SU-DHL-6 (cell line): ENCODE measurements around the gene FGFR2.

Experiments
- H2AFZ ChIP-seq: fragments of 200-600 bp; sonication (generic); 2 replicates; pipeline ENCODE4 v1.6.1; 2014; ENCODE audit warnings: low read depth, mild to moderate bottlenecking, moderate library complexity, mixed read lengths, antibody characterized with exemption, low read length; ENCODE audit not compliant: severe bottlenecking
- H3F3A ChIP-seq: fragments of 200-600 bp; shearing (Covaris generic); 2 replicates; pipeline ENCODE4 v1.6.0; 2016; ENCODE audit warnings: antibody characterized with exemption, mild to moderate bottlenecking; ENCODE audit not compliant: insufficient read depth
- H3K27ac ChIP-seq: fragments of 200-600 bp; sonication (generic); 2 replicates; pipeline ENCODE4 v1.5.1; 2016; ENCODE audit warnings: low read depth, mild to moderate bottlenecking, low read length, moderate library complexity, mixed read lengths
- H3K27me3 ChIP-seq: fragments of 200-600 bp; sonication (generic), shearing (Covaris generic); 2 replicates; pipeline ENCODE4 v1.6.0; 2014; ENCODE audit warnings: mild to moderate bottlenecking, low read length
- H3K36me3 ChIP-seq: fragments of 200-600 bp; sonication (generic); 2 replicates; pipeline ENCODE4 v1.6.1; 2014; ENCODE audit warnings: mild to moderate bottlenecking, low read length, mixed read lengths
- H3K4me2 ChIP-seq: fragments of 300-600, 200-600 bp; shearing (Covaris generic), sonication (generic); 2 replicates; pipeline ENCODE4 v1.6.0; 2014; ENCODE audit warnings: low read length, low read depth, mild to moderate bottlenecking; ENCODE audit not compliant: poor library complexity, severe bottlenecking
- H3K4me3 ChIP-seq: fragments of 200-600 bp; sonication (generic); 2 replicates; pipeline ENCODE4 v1.5.1; 2014; ENCODE audit warnings: antibody characterized with exemption, low read length, mild to moderate bottlenecking, mixed read lengths; ENCODE audit not compliant: insufficient read depth, poor library complexity, severe bottlenecking
- H3K79me2 ChIP-seq: fragments of 200-600 bp; sonication (generic); 2 replicates; pipeline ENCODE4 v1.6.1; 2014; ENCODE audit warnings: mild to moderate bottlenecking, low read length, moderate library complexity; ENCODE audit not compliant: insufficient read depth
- H3K9ac ChIP-seq: fragments of 200-600 bp; sonication (generic); 2 replicates; pipeline ENCODE4 v1.7.0; 2014; ENCODE audit warnings: mild to moderate bottlenecking, low read length
- H3K9me2 ChIP-seq: fragments of 200-600 bp; sonication (generic); replicated peaks from 2 replicates; pipeline ENCODE4 v1.6.1; 2014; ENCODE audit warnings: low read length; ENCODE audit not compliant: insufficient read depth
- H3K9me3 ChIP-seq: fragments of 200-600 bp; sonication (generic); 2 replicates; pipeline ENCODE4 v1.6.1; 2014; ENCODE audit warnings: low read length, mixed read lengths; ENCODE audit not compliant: insufficient read depth
- H4K20me1 ChIP-seq: fragments of 200-600 bp; sonication (generic); 2 replicates; pipeline ENCODE4 v1.6.1; 2014; ENCODE audit warnings: low read depth, mild to moderate bottlenecking, antibody characterized with exemption, low read length, moderate library complexity, mixed read lengths
- EZH2phosphoT487 ChIP-seq: fragments of 200-600 bp; sonication (generic), shearing (Covaris generic); conservative IDR thresholded peaks from 2 replicates; pipeline ENCODE4 v1.6.1; 2018; ENCODE audit warnings: mild to moderate bottlenecking, antibody characterized with exemption, low read length, moderate library complexity, mixed read lengths
- TF ChIP-seq, protein P1 (sequence below): fragments of 200-600 bp; sonication (generic); IDR thresholded peaks from one replicate; pipeline ENCODE4 v1.5.1; 2017; ENCODE audit warnings: antibody characterized with exemption, mild to moderate bottlenecking, low read length, moderate library complexity; ENCODE audit not compliant: insufficient read depth, poor library complexity, severe bottlenecking

Gene FGFR2

DNA sequence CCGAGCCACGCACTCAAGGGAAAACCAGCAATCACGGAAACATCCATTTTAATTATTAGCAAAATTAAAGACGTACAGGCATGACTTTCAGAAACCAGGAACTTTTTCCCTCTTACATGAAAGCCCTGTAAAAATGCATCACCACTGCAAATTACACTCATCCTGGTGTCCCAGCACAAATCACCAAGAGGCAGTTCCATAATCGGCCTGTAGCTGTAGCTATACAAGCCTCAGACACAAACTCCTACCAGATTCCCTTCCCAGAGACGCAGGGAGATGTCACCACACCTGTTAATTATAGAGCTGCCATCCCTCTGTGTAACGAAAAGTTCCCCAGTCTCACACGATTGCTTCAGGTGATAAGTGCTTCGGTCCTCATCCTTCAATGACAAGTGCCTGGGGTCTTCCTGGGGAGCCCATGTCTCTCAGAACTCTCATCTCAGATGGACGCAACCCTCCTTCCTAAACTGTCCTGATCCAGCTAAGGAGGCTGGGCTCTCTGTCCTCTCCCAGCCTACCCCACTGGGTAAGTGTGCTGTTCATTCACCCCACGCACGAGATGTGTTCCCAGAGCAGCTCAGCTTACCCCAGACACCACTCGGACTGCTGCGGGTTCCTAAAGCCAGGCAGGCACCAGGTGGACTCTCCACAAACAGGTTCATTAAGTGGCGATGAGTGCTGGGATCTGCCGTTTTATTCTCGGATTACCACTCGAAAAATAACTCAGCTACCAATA lies 5.9 kb downstream of the FGFR2 start:
- Histone ChIP-seq H3K4me2 (no peak overlapping the region), H3K9me2 (no peaks in the 10 kb centered on the region), H3K9me3 (no peaks in the 10 kb centered on the region), H3F3A (no peaks in the 10 kb centered on the region), H3K4me3 (no peak overlapping the region), H2AFZ (no peak overlapping the region), H3K9ac (no peak overlapping the region), H3K27me3 (no peaks in the 10 kb centered on the region), H3K36me3 (no peaks in the 10 kb centered on the region), H3K27ac (no peak overlapping the region), H3K79me2 (no peaks in the 10 kb centered on the region), H4K20me1 (no peaks in the 10 kb centered on the region)
- TF ChIP-seq EZH2phosphoT487, result no peak
- TF ChIP-seq, protein P1, sequence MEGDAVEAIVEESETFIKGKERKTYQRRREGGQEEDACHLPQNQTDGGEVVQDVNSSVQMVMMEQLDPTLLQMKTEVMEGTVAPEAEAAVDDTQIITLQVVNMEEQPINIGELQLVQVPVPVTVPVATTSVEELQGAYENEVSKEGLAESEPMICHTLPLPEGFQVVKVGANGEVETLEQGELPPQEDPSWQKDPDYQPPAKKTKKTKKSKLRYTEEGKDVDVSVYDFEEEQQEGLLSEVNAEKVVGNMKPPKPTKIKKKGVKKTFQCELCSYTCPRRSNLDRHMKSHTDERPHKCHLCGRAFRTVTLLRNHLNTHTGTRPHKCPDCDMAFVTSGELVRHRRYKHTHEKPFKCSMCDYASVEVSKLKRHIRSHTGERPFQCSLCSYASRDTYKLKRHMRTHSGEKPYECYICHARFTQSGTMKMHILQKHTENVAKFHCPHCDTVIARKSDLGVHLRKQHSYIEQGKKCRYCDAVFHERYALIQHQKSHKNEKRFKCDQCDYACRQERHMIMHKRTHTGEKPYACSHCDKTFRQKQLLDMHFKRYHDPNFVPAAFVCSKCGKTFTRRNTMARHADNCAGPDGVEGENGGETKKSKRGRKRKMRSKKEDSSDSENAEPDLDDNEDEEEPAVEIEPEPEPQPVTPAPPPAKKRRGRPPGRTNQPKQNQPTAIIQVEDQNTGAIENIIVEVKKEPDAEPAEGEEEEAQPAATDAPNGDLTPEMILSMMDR, result no peak

DNA sequence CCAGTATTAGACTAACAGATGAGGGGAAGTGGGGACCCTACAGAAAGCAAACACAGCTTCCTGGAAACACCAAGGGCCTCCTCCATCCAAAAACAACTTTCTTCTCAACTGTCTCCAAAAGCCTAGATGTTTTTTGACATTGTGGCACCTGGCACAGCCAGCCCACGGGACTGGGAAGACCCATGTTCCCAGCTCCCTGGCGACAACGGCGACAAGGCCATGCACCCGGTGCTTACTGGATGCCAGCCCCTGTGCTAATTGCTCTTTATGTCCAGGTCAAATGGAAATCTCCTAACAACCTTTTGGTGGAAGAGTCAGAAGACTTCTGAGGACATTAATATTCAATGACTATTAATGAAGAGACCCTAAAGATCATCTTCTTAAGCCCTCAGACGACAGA lies 7.1 kb downstream of the FGFR2 start:
- H2AFZ ChIP-seq, result no peak overlapping the region
- H4K20me1 ChIP-seq, result no peaks in the 10 kb centered on the region
- TF ChIP-seq EZH2phosphoT487, result no peak
- TF ChIP-seq, protein P1, result no peak
- no peaks in the 10 kb centered on the region for H3K79me2 ChIP-seq
- H3K9me2 ChIP-seq, result no peaks in the 10 kb centered on the region
- H3K9ac ChIP-seq, result no peak overlapping the region
- H3K9me3 ChIP-seq, result no peaks in the 10 kb centered on the region
- no peaks in the 10 kb centered on the region for H3F3A ChIP-seq
- no peaks in the 10 kb centered on the region for H3K36me3 ChIP-seq
- H3K27ac ChIP-seq, result no peak overlapping the region
- no peaks in the 10 kb centered on the region for H3K27me3 ChIP-seq
- no peak overlapping the region for H3K4me3 ChIP-seq
- H3K4me2 ChIP-seq, result no peak overlapping the region

DNA sequence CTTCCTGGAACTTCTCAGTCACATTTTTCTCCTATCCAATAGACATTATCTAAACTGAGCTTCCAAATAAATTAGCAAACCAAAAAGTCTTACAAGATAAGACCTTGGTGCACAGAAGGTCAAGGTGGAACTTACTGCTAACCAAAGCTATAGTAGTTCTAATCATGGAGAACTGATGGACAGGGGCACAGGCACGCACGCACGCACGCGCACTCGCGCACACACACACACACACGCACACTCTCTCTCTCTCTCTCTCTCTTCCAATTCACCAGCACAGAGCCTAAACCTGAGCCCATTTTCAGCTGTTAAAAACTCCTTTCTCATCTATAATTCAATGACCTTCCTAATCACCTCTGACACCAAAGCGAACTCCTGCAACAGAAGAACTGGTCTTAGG lies 7.5 kb downstream of the FGFR2 start:
- no peak overlapping the region for H3K27ac ChIP-seq
- no peaks in the 10 kb centered on the region for H3K9me3 ChIP-seq
- TF ChIP-seq, protein P1, result no peak
- no peak for TF ChIP-seq EZH2phosphoT487
- no peaks in the 10 kb centered on the region for H3K27me3 ChIP-seq
- H3K9ac ChIP-seq, result no peak overlapping the region
- H3K4me3 ChIP-seq, result no peak overlapping the region
- H3K9me2 ChIP-seq, result no peaks in the 10 kb centered on the region
- H3K79me2 ChIP-seq, result no peaks in the 10 kb centered on the region
- H4K20me1 ChIP-seq, result no peaks in the 10 kb centered on the region
- H3F3A ChIP-seq, result no peaks in the 10 kb centered on the region
- H3K36me3 ChIP-seq, result no peaks in the 10 kb centered on the region
- no peak overlapping the region for H3K4me2 ChIP-seq
- H2AFZ ChIP-seq, result no peak overlapping the region

DNA sequence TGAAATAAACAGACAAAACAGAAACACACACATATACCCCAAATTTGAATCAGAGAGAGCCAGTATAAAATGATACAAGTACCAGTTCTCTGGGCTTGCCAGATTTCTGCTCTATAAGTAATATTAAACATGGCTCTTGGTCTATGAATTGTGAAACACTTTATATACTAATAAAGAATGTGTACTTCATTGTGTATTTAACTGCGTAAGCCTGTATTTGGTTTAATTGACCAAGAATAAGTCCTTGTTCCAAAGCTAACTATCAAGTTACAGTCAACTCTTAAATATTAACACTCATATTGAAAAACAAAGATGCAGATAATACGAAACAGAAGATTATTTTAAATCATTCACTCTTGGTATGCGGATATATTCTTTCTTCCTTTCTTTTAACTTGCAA lies 8.7 kb downstream of the FGFR2 start:
- no peaks in the 10 kb centered on the region for H3K79me2 ChIP-seq
- no peak overlapping the region for H3K9ac ChIP-seq
- no peaks in the 10 kb centered on the region for H3K9me2 ChIP-seq
- TF ChIP-seq, protein P1, result no peak
- no peak for TF ChIP-seq EZH2phosphoT487
- no peak overlapping the region for H3K27ac ChIP-seq
- no peaks in the 10 kb centered on the region for H3K27me3 ChIP-seq
- no peaks in the 10 kb centered on the region for H3K9me3 ChIP-seq
- no peaks in the 10 kb centered on the region for H3K36me3 ChIP-seq
- no peaks in the 10 kb centered on the region for H4K20me1 ChIP-seq
- H3K4me3 ChIP-seq, result no peak overlapping the region
- no peaks in the 10 kb centered on the region for H3F3A ChIP-seq
- H3K4me2 ChIP-seq, result no peak overlapping the region
- no peak overlapping the region for H2AFZ ChIP-seq
